HG03095 (cell line): ENCODE data around the gene UBXN6.

Experiments used
- ATAC-seq: cut with Tn5 transposase; IDR thresholded peaks from one replicate; pipeline ENCODE4 v1.9.1; 2021; ENCODE audit warnings: moderate library complexity; ENCODE audit not compliant: unreplicated experiment

The UBXN6 gene

GRCh38 chr19:4456843-4457653 is 546 bp downstream of the UBXN6 start:
- ATAC-seq, result no peak

GRCh38 chr19:4456476-4456842 is 1.1 kb downstream of the UBXN6 start:
- no peak for ATAC-seq

- ATAC-seq, result no peak
Measured at GRCh38 chr19:4455719-4456475, 1.7 kb downstream of the UBXN6 start.

GRCh38 chr19:4454747-4455718 is 2.6 kb downstream of the UBXN6 start:
- no peak for ATAC-seq

DNA sequence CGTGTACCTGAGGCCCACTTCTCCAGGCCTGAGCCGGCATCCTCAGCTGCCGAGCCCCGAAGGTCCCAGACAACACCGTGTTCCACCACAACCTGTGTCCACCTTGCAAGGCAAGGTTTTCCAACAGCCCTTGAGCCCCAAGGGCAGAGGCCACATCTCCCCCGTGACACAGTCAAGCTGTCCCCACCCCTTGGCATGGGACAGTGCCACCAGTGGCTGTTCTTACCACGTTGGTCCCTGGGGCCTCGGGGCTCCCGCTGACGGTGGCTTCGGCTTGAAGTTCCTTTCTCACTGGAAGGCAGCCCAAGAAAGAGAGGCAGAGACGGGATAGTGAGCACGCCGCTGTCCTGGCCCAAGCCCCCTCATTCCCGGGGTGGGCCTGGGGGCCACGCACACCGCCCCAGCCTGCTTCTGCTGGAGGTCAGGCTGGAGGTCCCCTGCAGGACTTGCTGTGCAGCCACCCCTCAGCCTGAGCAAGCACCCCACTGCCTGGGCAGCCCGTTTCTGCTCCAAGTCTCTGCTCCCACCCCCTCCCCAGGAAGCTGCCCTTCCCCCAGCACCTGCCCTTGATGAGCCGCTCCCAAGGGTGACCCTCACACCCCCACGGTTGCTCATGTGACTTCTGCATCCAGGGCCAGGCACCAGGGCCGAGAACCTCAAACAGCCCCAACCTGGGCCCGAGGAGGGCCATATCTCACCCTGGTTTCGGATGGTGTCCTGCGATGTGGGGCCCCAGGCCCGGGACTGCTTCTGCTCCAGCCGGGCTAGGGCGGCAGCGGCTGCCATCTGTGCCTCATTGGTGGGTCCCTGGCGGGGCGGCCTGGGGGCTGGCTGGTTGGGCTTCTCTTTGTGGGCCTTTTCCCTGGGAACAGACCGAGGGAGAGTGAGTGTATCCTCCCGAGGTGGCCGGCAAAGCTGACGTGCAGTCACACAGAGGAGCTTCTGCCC is 4.1 kb downstream of the UBXN6 start:
- no peak for ATAC-seq

DNA sequence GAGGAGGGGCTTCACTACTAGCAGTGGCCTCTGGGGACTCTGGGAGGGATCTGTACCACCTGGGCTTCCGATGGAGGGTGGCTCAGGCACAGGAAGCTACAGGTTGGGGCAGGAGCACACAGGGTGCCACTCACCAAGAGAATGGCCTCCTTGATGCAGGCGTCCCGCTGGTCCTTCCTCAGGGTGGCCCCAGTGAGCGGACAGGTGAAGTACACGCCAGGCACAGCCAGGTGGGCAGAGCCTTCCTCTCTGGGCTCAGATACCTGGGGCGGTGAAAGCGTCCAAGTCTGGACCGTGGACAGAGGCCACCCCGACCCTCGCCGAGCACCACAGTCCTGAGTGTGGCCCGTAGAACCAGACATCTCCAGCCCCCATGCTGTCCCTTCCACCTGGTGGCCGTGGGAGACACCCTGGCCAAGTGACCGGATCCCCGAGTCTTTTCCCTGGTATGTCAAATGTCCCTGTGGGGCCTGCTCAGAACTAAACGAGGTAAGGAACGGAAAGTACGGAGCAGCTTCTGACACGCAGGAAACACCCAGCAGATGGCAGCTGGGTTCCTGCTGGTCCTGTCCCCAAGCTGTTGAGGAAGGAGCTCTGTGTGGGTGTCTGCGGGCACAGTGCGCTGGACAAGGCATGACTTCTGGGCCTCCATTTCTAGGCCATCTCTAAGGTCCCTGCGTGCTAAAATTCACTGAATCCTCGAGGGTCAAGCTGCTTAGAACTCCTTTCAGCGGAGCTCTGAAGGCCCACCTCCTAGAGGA is 5.2 kb downstream of the UBXN6 start:
- ATAC-seq, result no peak

- ATAC-seq, result no peak
Measured at GRCh38 chr19:4449639-4450028, 8.0 kb downstream of the UBXN6 start.

DNA sequence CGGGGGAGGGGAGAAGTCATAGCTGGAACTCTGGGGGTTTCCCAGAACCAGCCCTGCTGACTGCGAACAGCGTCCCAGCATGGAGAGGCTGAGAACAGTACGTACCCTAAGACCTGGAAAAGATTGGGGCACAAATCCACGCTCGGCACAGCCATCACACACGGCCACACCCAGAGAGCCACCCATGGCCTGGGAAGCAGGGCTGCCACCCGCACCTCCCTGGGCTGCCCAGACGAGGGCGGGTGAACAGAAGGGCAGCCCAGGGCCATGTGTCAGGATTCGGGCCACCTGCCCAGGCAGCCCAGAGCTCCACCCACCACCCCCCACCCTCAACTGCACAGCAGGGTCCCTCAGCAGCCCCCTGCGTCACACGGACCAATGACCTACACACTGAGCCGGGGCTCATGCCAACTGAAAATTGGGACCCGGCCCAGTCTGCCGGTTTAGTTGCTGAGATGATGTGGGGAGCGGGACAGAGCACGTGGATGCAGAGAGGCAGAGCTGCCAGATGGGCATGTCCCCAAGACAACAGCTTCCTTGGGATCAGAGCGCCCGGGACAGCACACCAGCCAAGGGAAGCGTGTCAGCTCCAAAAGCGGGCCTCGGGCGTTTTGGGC is 8.5 kb downstream of the UBXN6 start:
- no peak for ATAC-seq

- ATAC-seq, result no peak
Measured at GRCh38 chr19:4448147-4448985, 9.2 kb downstream of the UBXN6 start.

DNA sequence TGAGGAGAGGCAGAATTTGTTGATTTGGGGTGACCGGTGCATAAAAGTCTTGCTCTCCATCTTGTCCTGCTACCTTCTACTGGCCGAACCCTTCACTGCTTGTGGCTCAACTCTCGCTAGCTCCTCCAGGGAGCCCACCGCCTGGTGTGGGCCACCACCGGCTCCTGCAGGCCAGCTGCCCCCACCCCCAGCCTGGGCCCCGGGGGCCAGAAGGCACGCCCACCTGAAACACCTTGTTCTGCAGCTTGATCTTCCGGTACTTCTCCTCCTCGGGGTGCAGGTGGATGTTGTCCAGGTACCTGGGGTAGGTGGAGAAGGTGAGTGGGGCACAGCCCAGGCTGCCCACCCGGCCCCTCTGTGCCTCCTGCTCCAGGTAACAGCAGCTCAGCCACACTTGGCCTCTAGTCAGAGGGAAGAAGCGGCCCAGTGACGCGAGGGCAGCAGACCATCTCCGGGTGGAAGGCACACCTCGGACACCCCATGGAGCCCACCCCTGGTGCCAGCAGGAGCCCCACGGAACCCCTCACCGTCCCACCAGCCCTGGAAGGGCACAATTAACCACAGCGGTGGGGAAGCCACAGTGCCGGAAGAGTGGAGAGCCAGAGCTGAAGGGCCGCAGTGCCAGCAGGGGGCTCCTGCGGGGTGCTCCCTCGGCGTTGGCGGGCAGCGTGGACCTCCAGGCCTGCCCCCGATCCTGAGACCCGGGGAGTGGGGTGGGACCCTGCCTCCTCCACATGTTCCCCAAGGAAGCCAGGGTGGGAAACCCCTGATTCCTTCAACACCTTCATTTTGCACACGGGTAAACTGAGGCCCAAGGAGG is 10.1 kb downstream of the UBXN6 start:
- no peak for ATAC-seq

DNA sequence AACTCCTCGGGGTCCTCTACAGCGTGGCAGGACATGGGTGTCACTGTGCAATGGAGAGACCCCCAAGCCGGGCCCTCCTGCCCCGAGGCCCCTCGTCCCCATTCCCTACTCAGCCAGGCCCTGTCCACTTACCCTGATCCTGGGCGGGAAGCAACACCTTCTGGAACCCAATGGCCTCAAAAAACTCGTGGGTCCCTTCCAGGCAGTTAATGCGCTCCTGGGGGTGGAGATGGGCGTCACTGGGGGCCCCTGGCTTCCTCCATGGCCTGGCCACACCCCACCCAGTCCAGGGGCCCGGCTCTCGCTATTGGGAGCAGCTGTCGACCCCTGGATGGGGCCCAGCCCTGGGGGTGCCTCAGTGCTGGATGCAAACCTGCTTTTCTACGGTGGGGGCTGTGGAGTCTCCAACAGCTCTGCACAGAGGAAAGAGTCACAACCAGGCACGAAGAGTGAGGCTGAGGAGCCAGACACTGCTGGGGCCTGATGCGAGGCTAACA is 10.8 kb downstream of the UBXN6 start:
- no peak for ATAC-seq

- ATAC-seq, result no peak
Measured at GRCh38 chr19:4445963-4446703, 11.5 kb downstream of the UBXN6 start.

- no peak for ATAC-seq
Measured at GRCh38 chr19:4444765-4445741, 12.5 kb downstream of the UBXN6 start.

DNA sequence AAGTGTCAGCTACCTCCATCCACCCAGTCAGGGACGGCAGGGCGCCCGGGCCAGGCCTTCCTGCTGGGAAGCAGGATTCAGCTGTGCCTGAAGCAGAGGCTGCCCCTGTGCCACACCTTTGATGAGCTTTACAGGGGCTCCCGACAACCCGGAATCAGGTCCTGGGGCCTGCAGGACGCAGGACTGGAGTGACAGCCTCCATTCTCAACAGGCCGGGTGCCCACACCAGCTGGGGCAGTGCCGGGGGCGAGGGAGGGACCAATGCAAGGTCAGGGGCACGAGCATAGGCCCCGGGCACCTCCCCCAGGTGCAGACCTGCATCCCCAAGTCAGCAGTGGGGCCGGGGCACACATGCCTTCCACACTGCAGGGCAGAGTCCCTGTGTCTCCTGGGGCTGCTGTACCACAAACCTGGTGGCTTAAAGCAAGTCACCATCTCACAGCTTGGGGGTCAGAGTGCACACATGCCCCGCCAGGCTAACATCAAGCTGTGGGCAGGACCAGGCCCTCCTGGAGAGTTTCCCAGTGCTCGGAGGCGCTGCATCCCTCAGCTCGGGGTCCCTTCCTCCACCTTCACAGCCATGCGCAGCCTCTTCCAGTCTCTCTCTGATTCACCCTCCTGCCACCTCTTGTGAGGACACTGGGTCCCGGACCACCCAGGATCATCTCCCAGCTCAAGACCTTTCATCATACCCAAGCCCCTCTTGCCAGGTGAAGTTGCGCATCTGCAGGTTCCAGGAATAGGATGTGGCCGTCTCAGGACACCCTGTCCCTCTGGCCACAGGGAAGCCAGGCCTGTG is 13.4 kb downstream of the UBXN6 start:
- ATAC-seq, result no peak
